Measurements from ENCODE around the gene INSYN2B.
"Not testable (repeated sequence)": the region's sequence is repeated elsewhere in the genome, so short reads cannot be mapped to it uniquely, and the experiment has no call there.

INSYN2B gene

GRCh38 chr5:169970911-169971765 lies 9.2 kb downstream of the INSYN2B start:
- DNase-seq: no peak

GRCh38 chr5:169970339-169970738 lies 10.0 kb downstream of the INSYN2B start:
- DNase-seq: no peak

GRCh38 chr5:169964246-169964645 lies 16.0 kb downstream of the INSYN2B start:
- DNase-seq: no peak

GRCh38 chr5:169960659-169961058 lies 19.6 kb downstream of the INSYN2B start:
- DNase-seq: no peak

GRCh38 chr5:169958278-169958677 lies 22.0 kb downstream of the INSYN2B start:
- DNase-seq: no peak

- DNase-seq: no peak
These were observed 23.5 kb downstream of the INSYN2B start for GRCh38 chr5:169956756-169957155.

GRCh38 chr5:169956126-169956525 lies 24.2 kb downstream of the INSYN2B start:
- no peak for DNase-seq

GRCh38 chr5:169954786-169955185 lies 25.5 kb downstream of the INSYN2B start:
- DNase-seq: no peak

GRCh38 chr5:169953196-169953595 lies 27.1 kb downstream of the INSYN2B start:
- DNase-seq: not testable (repeated sequence)

GRCh38 chr5:169950333-169950732 lies 30.0 kb downstream of the INSYN2B start:
- no peak for DNase-seq

- DNase-seq: no peak
These were observed 33.5 kb downstream of the INSYN2B start for GRCh38 chr5:169946743-169947295.

- no peak for DNase-seq
These were observed 34.4 kb downstream of the INSYN2B start for GRCh38 chr5:169945831-169946261.

- no peak for DNase-seq
These were observed 35.2 kb downstream of the INSYN2B start for GRCh38 chr5:169944922-169945680.

GRCh38 chr5:169944115-169944514 lies 36.2 kb downstream of the INSYN2B start:
- DNase-seq: no peak

- DNase-seq: no peak
These were observed 37.3 kb downstream of the INSYN2B start for GRCh38 chr5:169943026-169943425.

- DNase-seq: no peak
These were observed 38.1 kb downstream of the INSYN2B start for GRCh38 chr5:169942181-169942580.

- DNase-seq: no peak
These were observed 38.8 kb downstream of the INSYN2B start for GRCh38 chr5:169941542-169941941.

GRCh38 chr5:169939731-169940130 lies 40.6 kb downstream of the INSYN2B start:
- no peak for DNase-seq

- no peak for DNase-seq
These were observed 41.9 kb downstream of the INSYN2B start for GRCh38 chr5:169938439-169938838.

- DNase-seq: no peak
These were observed 44.5 kb downstream of the INSYN2B start for GRCh38 chr5:169935762-169936161.

GRCh38 chr5:169934990-169935389 lies 45.3 kb downstream of the INSYN2B start:
- no peak for DNase-seq

- DNase-seq: no peak
These were observed 46.7 kb downstream of the INSYN2B start for GRCh38 chr5:169933616-169934015.

- no peak for DNase-seq
These were observed 47.2 kb downstream of the INSYN2B start for GRCh38 chr5:169933127-169933526.

- no peak for DNase-seq
These were observed 56.3 kb downstream of the INSYN2B start for GRCh38 chr5:169923988-169924387.
